Gastroesophageal sphincter (tissue), 4 donors: ENCODE data around the gene NBAS. TPM values are rescaled to one million over a fixed set of nuclear protein-coding genes. Genes with fewer than 3 reads are reported as not detected.

Experiments used
- ATAC-seq: fragments of 150-250 bp; one replicate; pipeline ENCODE4 v1.9.1; 2016; ENCODE audit warnings: mild to moderate bottlenecking, moderate library complexity
- H3K27ac ChIP-seq, 4 donors: fragments of 200-600 bp; sonication (generic) in 3 of 4; 1 replicate in 3 of 4; 2 replicates in 1 of 4; pipeline ENCODE4 v1.5.1; 2016 to 2019
- H3K27me3 ChIP-seq: fragments of 200-600 bp; sonication (generic); one replicate; pipeline ENCODE4 v1.5.1; 2019
- H3K36me3 ChIP-seq, 2 donors: fragments of 200-600 bp; sonication (generic); one replicate each; pipeline ENCODE4 v1.5.1; 2019; ENCODE audit warnings: control low read depth in 1 of 2
- H3K4me1 ChIP-seq, 3 donors: fragments of 200-600 bp; sonication (generic); 1 replicate in 2 of 3; 2 replicates in 1 of 3; pipeline ENCODE4 v1.5.1; 2016 to 2019; ENCODE audit warnings: control low read depth in 2 of 3
- H3K4me3 ChIP-seq, 2 donors: fragments of 200-600 bp; sonication (generic); one replicate each; pipeline ENCODE4 v1.5.1; 2019; ENCODE audit warnings: mild to moderate bottlenecking in 1 of 2, moderate library complexity in 1 of 2
- H3K9me3 ChIP-seq, 3 donors: fragments of 200-600 bp; sonication (generic); one replicate each; pipeline ENCODE4 v1.5.1; 2017 to 2019; ENCODE audit warnings: control low read depth in 2 of 3
- EP300 ChIP-seq: sonication (generic); formaldehyde crosslinking; IDR thresholded peaks from one replicate; pipeline ENCODE4 v1.6.1; 2017; ENCODE audit warnings: antibody characterized with exemption, mild to moderate bottlenecking
- POLR2A ChIP-seq, 2 donors: fragments of 450-650 bp; IDR thresholded peaks; one replicate each; pipeline ENCODE4 v1.6.1; 2017; ENCODE audit warnings: antibody characterized with exemption in 2 of 2, mild to moderate bottlenecking in 2 of 2, moderate library complexity in 1 of 2
- POLR2AphosphoS5 ChIP-seq: sonication (generic); formaldehyde crosslinking; IDR thresholded peaks from one replicate; pipeline ENCODE4 v1.6.1; 2017; ENCODE audit warnings: antibody characterized with exemption
- WGBS, 2 donors: methylation state at CpG; one replicate each; pipeline ENCODE4 v1.1.5; 2018; ENCODE audit warnings: low coverage in 1 of 2; 5-methylcytosine and 5-hydroxymethylcytosine counted together
- total RNA-seq, 4 donors: library from RNA; depleted of rRNA; stranded (reverse); fragments of >200 nt; gene quantifications; one replicate each; pipeline ENCODE4 v1.1.0, GENCODE V29; 2016
- TF ChIP-seq, protein P1 (sequence below), 4 experiments: fragments of 200-600 bp in 2 of 4; fragments of 450-650 bp in 2 of 4; sonication (generic) in 1 of 4; IDR thresholded peaks; one replicate each; pipeline ENCODE4 v1.5.1; 2017 to 2019; ENCODE audit warnings: antibody characterized with exemption in 4 of 4, mild to moderate bottlenecking in 2 of 4, moderate library complexity in 2 of 4

NBAS gene
- total RNA-seq, 4 donors from 2014 or later, result 34.9 to 50.9 (median 40.4) TPM

DNA sequence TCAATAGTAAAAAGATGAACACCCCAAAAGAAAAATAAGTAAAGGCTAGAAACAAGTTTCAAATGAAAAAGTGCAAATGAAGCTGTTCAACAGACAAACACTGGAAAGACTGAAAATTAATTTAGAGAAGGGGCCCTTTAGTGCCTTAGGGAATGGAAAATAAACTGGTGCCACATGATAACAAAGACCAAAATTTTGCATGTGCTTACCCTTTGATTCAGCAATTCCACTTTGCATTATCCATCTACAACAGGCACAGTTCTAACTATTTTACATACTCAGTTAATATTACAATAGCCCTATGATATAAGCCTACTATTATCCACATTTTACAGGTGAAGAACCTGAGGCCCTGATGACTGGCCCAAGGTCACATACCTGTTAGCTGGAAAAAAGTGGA is 183.9 kb downstream of the NBAS start:
- Histone ChIP-seq H3K27ac (no peak overlapping the region), H3K4me3 (no peak overlapping the region), H3K4me1 (no peaks in the 10 kb centered on the region), H3K27me3 (no peaks in the 10 kb centered on the region), H3K9me3 (no peaks in the 10 kb centered on the region), H3K36me3 (peaks cover 3 to 59% of the 10 kb centered on the region in 2 donors)
- ATAC-seq, result no peak
- TF ChIP-seq POLR2A (IDR thresholded peaks at IDR 0.05), result no peak
- no peak for TF ChIP-seq EP300
- TF ChIP-seq POLR2AphosphoS5, result no peak
- TF ChIP-seq, protein P1, sequence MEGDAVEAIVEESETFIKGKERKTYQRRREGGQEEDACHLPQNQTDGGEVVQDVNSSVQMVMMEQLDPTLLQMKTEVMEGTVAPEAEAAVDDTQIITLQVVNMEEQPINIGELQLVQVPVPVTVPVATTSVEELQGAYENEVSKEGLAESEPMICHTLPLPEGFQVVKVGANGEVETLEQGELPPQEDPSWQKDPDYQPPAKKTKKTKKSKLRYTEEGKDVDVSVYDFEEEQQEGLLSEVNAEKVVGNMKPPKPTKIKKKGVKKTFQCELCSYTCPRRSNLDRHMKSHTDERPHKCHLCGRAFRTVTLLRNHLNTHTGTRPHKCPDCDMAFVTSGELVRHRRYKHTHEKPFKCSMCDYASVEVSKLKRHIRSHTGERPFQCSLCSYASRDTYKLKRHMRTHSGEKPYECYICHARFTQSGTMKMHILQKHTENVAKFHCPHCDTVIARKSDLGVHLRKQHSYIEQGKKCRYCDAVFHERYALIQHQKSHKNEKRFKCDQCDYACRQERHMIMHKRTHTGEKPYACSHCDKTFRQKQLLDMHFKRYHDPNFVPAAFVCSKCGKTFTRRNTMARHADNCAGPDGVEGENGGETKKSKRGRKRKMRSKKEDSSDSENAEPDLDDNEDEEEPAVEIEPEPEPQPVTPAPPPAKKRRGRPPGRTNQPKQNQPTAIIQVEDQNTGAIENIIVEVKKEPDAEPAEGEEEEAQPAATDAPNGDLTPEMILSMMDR (IDR thresholded peaks at IDR 0.05), result no peak

DNA sequence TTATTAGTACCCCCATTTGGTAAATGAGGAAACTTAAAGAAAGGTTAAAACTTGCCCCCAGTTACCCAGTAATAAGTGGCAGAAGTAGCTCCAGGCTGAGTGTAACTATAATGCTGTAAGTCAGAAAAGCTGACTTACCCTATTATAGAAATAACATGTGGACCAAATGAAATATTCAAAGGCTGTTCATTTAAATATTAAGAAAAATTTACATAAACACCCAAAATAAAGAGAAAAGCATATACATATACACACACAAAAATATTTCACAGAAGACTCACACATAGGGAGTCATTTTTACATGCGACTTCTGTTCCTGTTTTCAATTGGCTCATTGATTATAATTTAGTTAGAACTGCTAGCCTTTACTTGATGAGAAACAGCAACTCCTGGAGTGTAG is 189.1 kb downstream of the NBAS start:
- Histone ChIP-seq H3K4me1 (no peaks in the 10 kb centered on the region), H3K36me3 (peaks cover 3 to 44% of the 10 kb centered on the region in 2 donors), H3K4me3 (no peak overlapping the region), H3K27me3 (no peaks in the 10 kb centered on the region), H3K27ac (no peak overlapping the region), H3K9me3 (no peaks in the 10 kb centered on the region)
- ATAC-seq, result no peak
- TF ChIP-seq EP300 (no peak), POLR2A (IDR thresholded peaks at IDR 0.05) (no peak), POLR2AphosphoS5 (no peak)
- TF ChIP-seq, protein P1 (IDR thresholded peaks at IDR 0.05), result no peak
- WGBS, 2 donors, result 88 to 94% methylated on average over 1 of the region's 1 CpG

DNA sequence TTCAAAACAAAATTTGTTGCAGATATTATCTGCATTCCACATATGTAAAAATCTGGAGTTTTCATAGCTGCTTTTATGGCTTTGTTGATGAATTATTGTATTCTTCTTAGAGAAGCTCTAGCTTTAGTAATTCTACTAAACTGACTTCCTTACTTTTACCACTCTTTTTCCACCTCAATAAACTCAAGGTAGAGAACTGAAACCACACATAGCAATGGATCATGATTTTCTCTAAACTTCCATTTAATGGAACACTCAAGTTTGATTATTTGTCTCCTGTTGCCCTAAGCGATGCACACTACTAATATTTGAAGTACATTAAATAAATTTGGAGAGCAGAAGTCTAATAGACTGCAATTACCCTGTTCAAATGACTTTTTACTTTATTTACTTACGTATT is 192.0 kb downstream of the NBAS start:
- Histone ChIP-seq H3K27me3 (no peaks in the 10 kb centered on the region), H3K9me3 (no peaks in the 10 kb centered on the region), H3K36me3 (peaks cover 0 to 50% of the 10 kb centered on the region in 2 donors), H3K4me3 (no peak overlapping the region), H3K27ac (no peak overlapping the region), H3K4me1 (no peaks in the 10 kb centered on the region)
- no peak for TF ChIP-seq POLR2AphosphoS5
- TF ChIP-seq EP300, result no peak
- no peak for TF ChIP-seq POLR2A (IDR thresholded peaks at IDR 0.05)
- TF ChIP-seq, protein P1 (IDR thresholded peaks at IDR 0.05), result no peak
- no peak for ATAC-seq
- 93 to 97% methylated on average over 2 of the region's 2 CpGs for WGBS, 2 donors

DNA sequence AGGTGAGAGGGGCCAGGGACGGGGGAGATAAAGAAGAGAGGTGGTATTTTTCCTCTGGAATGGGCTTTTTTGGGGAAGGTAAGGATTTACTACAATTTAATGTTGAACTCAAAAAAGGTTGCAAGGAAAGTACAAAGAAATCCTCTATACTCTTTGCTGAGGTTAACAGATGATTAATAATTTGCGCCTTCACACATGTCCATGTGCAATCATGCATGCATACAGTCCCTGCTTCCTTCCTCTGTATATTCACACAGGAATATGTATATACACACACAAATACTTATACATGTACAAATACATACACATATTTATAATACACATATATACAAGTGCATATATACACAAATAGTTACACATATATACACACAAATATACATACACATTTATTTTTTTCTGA is 193.4 kb downstream of the NBAS start:
- no peak for TF ChIP-seq EP300
- TF ChIP-seq, protein P1 (IDR thresholded peaks at IDR 0.05), result no peak
- TF ChIP-seq POLR2A (IDR thresholded peaks at IDR 0.05), result no peak
- no peak for TF ChIP-seq POLR2AphosphoS5
- WGBS, 2 donors, result 96 to 100% methylated on average over 2 of the region's 2 CpGs
- ATAC-seq, result no peak
- no peak overlapping the region for H3K27ac ChIP-seq
- H3K4me3 ChIP-seq, result no peak overlapping the region
- no peaks in the 10 kb centered on the region for H3K4me1 ChIP-seq
- H3K36me3 ChIP-seq, result peaks cover 0 to 48% of the 10 kb centered on the region in 2 donors
- no peaks in the 10 kb centered on the region for H3K9me3 ChIP-seq
- H3K27me3 ChIP-seq, result no peaks in the 10 kb centered on the region

- TF ChIP-seq POLR2A (IDR thresholded peaks at IDR 0.05) (no peak), POLR2AphosphoS5 (no peak), EP300 (no peak)
- TF ChIP-seq, protein P1 (IDR thresholded peaks at IDR 0.05), result no peak
- Histone ChIP-seq H3K4me3 (no peak overlapping the region), H3K4me1 (no peaks in the 10 kb centered on the region), H3K9me3 (no peaks in the 10 kb centered on the region), H3K27me3 (no peaks in the 10 kb centered on the region), H3K36me3 (peaks cover 0 to 49% of the 10 kb centered on the region in 2 donors), H3K27ac (no peak overlapping the region)
- no peak for ATAC-seq
- WGBS, 2 donors, result 68 to 83% methylated on average over 3 of the region's 3 CpGs
Observed at GRCh38 chr2:15367205-15367604, 193.9 kb downstream of the NBAS start.
